HepG2 (cell line): ENCODE measurements around the gene SBK3. TPM values are rescaled to one million over a fixed set of nuclear protein-coding genes. Genes with fewer than 3 reads are reported as not detected.

Source experiments
- ARNTL ChIP-seq: sonication (generic); formaldehyde crosslinking; IDR thresholded peaks from 2 replicates; pipeline ENCODE4 v1.4.0; 2020; ENCODE audit warnings: mild to moderate bottlenecking, missing genetic modification reagents
- EEA1 ChIP-seq: sonication (generic); formaldehyde crosslinking; IDR thresholded peaks from 2 replicates; pipeline ENCODE4 v1.5.1; 2020; ENCODE audit warnings: mild to moderate bottlenecking, missing genetic modification reagents, borderline replicate concordance
- GTF2F1 ChIP-seq: fragments of 150-350 bp; IDR thresholded peaks from 2 replicates; pipeline ENCODE4 v1.6.1; 2014; ENCODE audit warnings: low read length
- JUNB ChIP-seq: sonication (generic); formaldehyde crosslinking; IDR thresholded peaks from 2 replicates; pipeline ENCODE4 v1.8.0; 2022; ENCODE audit warnings: missing genetic modification reagents, mild to moderate bottlenecking, borderline replicate concordance
- JUND ChIP-seq: sonication (generic); formaldehyde crosslinking; IDR thresholded peaks from 2 replicates; pipeline ENCODE4 v1.8.0; 2022; ENCODE audit warnings: mild to moderate bottlenecking, missing genetic modification reagents
- KAT7 ChIP-seq: IDR thresholded peaks from 2 replicates; pipeline ENCODE4 v1.6.1; 2018; ENCODE audit warnings: borderline replicate concordance, missing compliant biosample characterization
- NR2C2 ChIP-seq: sonication (generic); formaldehyde crosslinking; IDR thresholded peaks from 2 replicates; pipeline ENCODE4 v1.4.0; 2020; ENCODE audit warnings: missing genetic modification reagents, mild to moderate bottlenecking, moderate library complexity, borderline replicate concordance
- RARA ChIP-seq: IDR thresholded peaks from 2 replicates; pipeline ENCODE4 v1.6.1; 2016; ENCODE audit warnings: missing genetic modification reagents, missing compliant biosample characterization
- SRSF4 ChIP-seq: fragments of 200-400 bp; formaldehyde crosslinking; IDR thresholded peaks from one replicate; pipeline ENCODE4 v1.6.1; 2018; ENCODE audit warnings: mild to moderate bottlenecking, low read depth, low read length, moderate library complexity; ENCODE audit not compliant: poor library complexity, severe bottlenecking
- ZBTB7B ChIP-seq: sonication (generic); formaldehyde crosslinking; IDR thresholded peaks from 2 replicates; pipeline ENCODE4 v1.4.0; 2020; ENCODE audit warnings: missing genetic modification reagents
- ZNF451 ChIP-seq: sonication (generic); formaldehyde crosslinking; IDR thresholded peaks from 2 replicates; pipeline ENCODE4 v1.5.0; 2020; ENCODE audit warnings: mild to moderate bottlenecking, missing genetic modification reagents
- ZNF549 ChIP-seq: sonication (generic); formaldehyde crosslinking; IDR thresholded peaks from 2 replicates; pipeline ENCODE4 v1.5.0; 2020; ENCODE audit warnings: missing genetic modification reagents
- ZNF746 ChIP-seq: sonication (generic); formaldehyde crosslinking; IDR thresholded peaks from 2 replicates; pipeline ENCODE4 v1.8.0; 2022; ENCODE audit warnings: mild to moderate bottlenecking, missing genetic modification reagents
- ZNF781 ChIP-seq: sonication (generic); formaldehyde crosslinking; IDR thresholded peaks from 2 replicates; pipeline ENCODE4 v1.5.1; 2020; ENCODE audit warnings: borderline replicate concordance, mild to moderate bottlenecking, missing genetic modification reagents; ENCODE audit errors: not compliant biosample characterization
- ZNF788 ChIP-seq: sonication (generic); formaldehyde crosslinking; IDR thresholded peaks from 2 replicates; pipeline ENCODE4 v1.5.0; 2020; ENCODE audit warnings: mild to moderate bottlenecking, missing genetic modification reagents, borderline replicate concordance
- polyA plus RNA-seq, 8 experiments: library from polyadenylated mRNA; depleted of rRNA in 3 of 8; stranded (reverse) in 7 of 8; unstranded in 1 of 8; fragments of >200 nt; fragmentation: Illumina TruSeq in 4 of 8; extraction: Trizol in 4 of 8; gene quantifications; 2 replicates each; pipeline versions ENCODE4 v1.2.1 to v1.2.3, GENCODE V29; 2011 to 2016; ENCODE audit warnings: low read depth in 4 of 8, missing spikeins in 1 of 8, mixed read lengths in 1 of 8; ENCODE audit not compliant: insufficient read depth in 1 of 8
- total RNA-seq, 5 experiments: library from RNA; depleted of rRNA; stranded (reverse); fragments of >200 nt; fragmentation: Illumina TruSeq; extraction: Trizol; gene quantifications; 2 replicates each; pipeline ENCODE4 v1.2.3, GENCODE V29; 2016; ENCODE audit warnings: low read depth in 1 of 5
- TF ChIP-seq, protein P1 (sequence below): sonication (generic); formaldehyde crosslinking; IDR thresholded peaks from 2 replicates; pipeline ENCODE4 v1.4.0; 2020; ENCODE audit warnings: missing genetic modification reagents
- TF ChIP-seq, protein P2 (sequence below): sonication (generic); formaldehyde crosslinking; IDR thresholded peaks from 2 replicates; pipeline ENCODE4 v1.4.0; 2020; ENCODE audit warnings: mild to moderate bottlenecking, missing genetic modification reagents
- TF ChIP-seq, protein P3 (sequence below): sonication (generic); formaldehyde crosslinking; IDR thresholded peaks from 2 replicates; pipeline ENCODE4 v1.5.0; 2020; ENCODE audit warnings: mild to moderate bottlenecking, missing genetic modification reagents
- TF ChIP-seq, protein P4 (sequence below), 2 experiments: sonication (generic) in 1 of 2; formaldehyde crosslinking in 1 of 2; IDR thresholded peaks; 2 replicates each; pipeline versions ENCODE4 v1.4.0 to v1.6.1; 2018 to 2020; ENCODE audit warnings: missing genetic modification reagents in 2 of 2, borderline replicate concordance in 1 of 2, low read depth in 1 of 2, mild to moderate bottlenecking in 1 of 2, missing biosample characterization in 1 of 2
- TF ChIP-seq, protein P5 (sequence below): sonication (generic); formaldehyde crosslinking; IDR thresholded peaks from 2 replicates; pipeline ENCODE4 v1.8.0; 2022; ENCODE audit warnings: missing genetic modification reagents, mild to moderate bottlenecking, inconsistent platforms, borderline replicate concordance

The SBK3 gene
- total and polyA plus RNA-seq, 2 of the 13 experiments (the other 11 are each of a cell fraction or from before 2014, with no cell fraction given), result 0.66 to 0.77 TPM

DNA sequence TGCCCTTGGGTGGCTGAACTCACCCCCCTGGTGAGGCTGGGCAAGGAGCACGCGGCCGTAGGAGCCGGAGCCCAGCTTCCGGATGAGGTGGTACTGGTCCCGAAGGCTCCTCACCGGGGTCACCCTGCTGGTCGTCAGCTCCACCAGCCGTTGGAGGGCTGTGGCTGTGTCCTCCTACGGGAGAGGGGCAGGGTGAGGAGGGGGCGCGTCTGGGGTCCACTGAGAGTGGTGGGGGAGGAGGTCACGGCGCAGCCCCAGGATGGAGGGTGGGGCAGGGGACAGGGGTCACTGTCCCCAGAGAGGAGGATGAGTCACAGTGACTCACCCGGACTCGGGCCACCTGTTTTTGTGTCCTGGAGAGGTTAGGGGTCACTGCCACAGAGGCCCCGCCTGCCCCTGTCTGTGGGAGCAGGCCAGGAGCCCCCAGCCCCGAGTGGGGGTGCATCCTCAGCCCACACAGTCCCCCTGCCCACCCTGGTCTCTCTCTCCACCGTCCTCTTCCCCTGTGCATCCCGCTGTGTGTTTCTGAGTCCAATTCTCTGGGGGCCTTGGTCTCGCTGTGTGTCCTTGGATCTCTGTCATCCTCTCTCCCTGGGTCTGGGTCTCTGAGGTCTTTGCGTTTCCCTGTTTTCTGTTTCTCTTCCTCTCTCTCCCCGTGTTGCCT lies 435 bp downstream of the SBK3 start (continued):
- TF ChIP-seq, protein P1, sequence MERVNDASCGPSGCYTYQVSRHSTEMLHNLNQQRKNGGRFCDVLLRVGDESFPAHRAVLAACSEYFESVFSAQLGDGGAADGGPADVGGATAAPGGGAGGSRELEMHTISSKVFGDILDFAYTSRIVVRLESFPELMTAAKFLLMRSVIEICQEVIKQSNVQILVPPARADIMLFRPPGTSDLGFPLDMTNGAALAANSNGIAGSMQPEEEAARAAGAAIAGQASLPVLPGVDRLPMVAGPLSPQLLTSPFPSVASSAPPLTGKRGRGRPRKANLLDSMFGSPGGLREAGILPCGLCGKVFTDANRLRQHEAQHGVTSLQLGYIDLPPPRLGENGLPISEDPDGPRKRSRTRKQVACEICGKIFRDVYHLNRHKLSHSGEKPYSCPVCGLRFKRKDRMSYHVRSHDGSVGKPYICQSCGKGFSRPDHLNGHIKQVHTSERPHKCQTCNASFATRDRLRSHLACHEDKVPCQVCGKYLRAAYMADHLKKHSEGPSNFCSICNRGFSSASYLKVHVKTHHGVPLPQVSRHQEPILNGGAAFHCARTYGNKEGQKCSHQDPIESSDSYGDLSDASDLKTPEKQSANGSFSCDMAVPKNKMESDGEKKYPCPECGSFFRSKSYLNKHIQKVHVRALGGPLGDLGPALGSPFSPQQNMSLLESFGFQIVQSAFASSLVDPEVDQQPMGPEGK (CRISPR knock-in tag), result peak; percentile 85
- TF ChIP-seq ZBTB7B (CRISPR knock-in tag) (peak; percentile 47; the same call in 1 of the 2 replicates), JUNB (CRISPR knock-in tag) (peak; percentile 73), NR2C2 (CRISPR knock-in tag) (peak; percentile 86), KAT7 (CRISPR knock-in tag) (0 out of 2 replicates have a peak, but pooled peaks have one; percentile 40), RARA (CRISPR knock-in tag) (peak; percentile 81), ZNF451 (no peak), JUND (CRISPR knock-in tag) (peak; percentile 42; the same call in 1 of the 2 replicates), ZNF549 (no peak), EEA1 (CRISPR knock-in tag) (no peak), ZNF781 (CRISPR knock-in tag) (no peak), SRSF4 (no peak), ZNF788 (CRISPR knock-in tag) (0 out of 2 replicates have a peak, but pooled peaks have one; percentile 32), ZNF746 (CRISPR knock-in tag) (peak; percentile 52; the same call in 1 of the 2 replicates), GTF2F1 (no peak), ARNTL (CRISPR knock-in tag) (no peak)
- TF ChIP-seq, protein P2, sequence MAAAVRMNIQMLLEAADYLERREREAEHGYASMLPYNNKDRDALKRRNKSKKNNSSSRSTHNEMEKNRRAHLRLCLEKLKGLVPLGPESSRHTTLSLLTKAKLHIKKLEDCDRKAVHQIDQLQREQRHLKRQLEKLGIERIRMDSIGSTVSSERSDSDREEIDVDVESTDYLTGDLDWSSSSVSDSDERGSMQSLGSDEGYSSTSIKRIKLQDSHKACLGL, result no peak
- TF ChIP-seq, protein P3, sequence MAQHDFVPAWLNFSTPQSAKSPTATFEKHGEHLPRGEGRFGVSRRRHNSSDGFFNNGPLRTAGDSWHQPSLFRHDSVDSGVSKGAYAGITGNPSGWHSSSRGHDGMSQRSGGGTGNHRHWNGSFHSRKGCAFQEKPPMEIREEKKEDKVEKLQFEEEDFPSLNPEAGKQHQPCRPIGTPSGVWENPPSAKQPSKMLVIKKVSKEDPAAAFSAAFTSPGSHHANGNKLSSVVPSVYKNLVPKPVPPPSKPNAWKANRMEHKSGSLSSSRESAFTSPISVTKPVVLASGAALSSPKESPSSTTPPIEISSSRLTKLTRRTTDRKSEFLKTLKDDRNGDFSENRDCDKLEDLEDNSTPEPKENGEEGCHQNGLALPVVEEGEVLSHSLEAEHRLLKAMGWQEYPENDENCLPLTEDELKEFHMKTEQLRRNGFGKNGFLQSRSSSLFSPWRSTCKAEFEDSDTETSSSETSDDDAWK (CRISPR knock-in tag), result no peak
- TF ChIP-seq, protein P4, sequence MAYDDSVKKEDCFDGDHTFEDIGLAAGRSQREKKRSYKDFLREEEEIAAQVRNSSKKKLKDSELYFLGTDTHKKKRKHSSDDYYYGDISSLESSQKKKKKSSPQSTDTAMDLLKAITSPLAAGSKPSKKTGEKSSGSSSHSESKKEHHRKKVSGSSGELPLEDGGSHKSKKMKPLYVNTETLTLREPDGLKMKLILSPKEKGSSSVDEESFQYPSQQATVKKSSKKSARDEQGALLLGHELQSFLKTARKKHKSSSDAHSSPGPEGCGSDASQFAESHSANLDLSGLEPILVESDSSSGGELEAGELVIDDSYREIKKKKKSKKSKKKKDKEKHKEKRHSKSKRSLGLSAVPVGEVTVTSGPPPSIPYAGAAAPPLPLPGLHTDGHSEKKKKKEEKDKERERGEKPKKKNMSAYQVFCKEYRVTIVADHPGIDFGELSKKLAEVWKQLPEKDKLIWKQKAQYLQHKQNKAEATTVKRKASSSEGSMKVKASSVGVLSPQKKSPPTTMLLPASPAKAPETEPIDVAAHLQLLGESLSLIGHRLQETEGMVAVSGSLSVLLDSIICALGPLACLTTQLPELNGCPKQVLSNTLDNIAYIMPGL (CRISPR knock-in tag; IDR thresholded peaks at IDR 0.05; ENCODE audit: borderline replicate concordance in 1 of 2, low read depth in 1 of 2), result 0 out of 4 replicates have a peak, but pooled peaks of 1 of the 2 experiments have one; percentile 39
- TF ChIP-seq, protein P5, sequence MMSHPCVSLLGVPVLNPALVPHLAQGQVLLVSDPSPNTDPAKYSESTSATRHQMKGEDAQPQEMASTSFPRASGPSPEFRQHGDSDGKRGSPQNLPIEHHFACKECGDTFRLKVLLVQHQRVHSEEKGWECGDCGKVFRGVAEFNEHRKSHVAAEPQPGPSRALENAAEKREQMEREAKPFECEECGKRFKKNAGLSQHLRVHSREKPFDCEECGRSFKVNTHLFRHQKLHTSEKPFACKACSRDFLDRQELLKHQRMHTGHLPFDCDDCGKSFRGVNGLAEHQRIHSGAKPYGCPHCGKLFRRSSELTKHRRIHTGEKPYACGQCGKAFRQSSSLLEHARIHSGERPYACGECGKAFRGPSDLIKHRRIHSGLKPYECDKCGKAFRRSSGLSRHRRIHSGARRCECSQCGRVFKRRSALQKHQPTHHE (CRISPR knock-in tag), result no peak
